HFFc6 (cell line): ENCODE data around the gene ZNF462. TPM values are rescaled to one million over a fixed set of nuclear protein-coding genes. Genes with fewer than 3 reads are reported as not detected.

Experiments
- DNase-seq: peaks from one replicate; pipeline ENCODE4 v3.0.0-alpha.2; 2018
- H3K27ac Mint-ChIP-seq: 2 replicates; pipeline ENCODE4 v1.8.0; 2020; ENCODE audit warnings: mild to moderate bottlenecking, mixed read lengths
- H3K27me3 Mint-ChIP-seq: 2 replicates; pipeline ENCODE4 v1.8.0; 2021; ENCODE audit warnings: mild to moderate bottlenecking, moderate library complexity, mixed read lengths; ENCODE audit not compliant: insufficient read depth
- H3K36me3 Mint-ChIP-seq: 2 replicates; pipeline ENCODE4 v1.8.0; 2021; ENCODE audit warnings: low read depth, mixed read lengths
- H3K4me1 Mint-ChIP-seq: 2 replicates; pipeline ENCODE4 v1.8.0; 2020; ENCODE audit warnings: low read depth, mixed read lengths
- H3K4me3 Mint-ChIP-seq: 2 replicates; pipeline ENCODE4 v1.8.0; 2020; ENCODE audit warnings: mild to moderate bottlenecking, moderate library complexity, mixed read lengths
- H3K9me3 Mint-ChIP-seq: 2 replicates; pipeline ENCODE4 v1.8.0; 2020; ENCODE audit warnings: mild to moderate bottlenecking, mixed read lengths
- total RNA-seq, 6 experiments: library from RNA; stranded (reverse); fragmentation: NEBNext Ultra II Directional; extraction: Animal tissue kit (Norgen Biotek cat#: 25700); gene quantifications; 2 replicates in 1 of 6; 3 replicates in 5 of 6; pipeline ENCODE4 v1.2.3, GENCODE V29; 2021
- TF ChIP-seq, protein P1 (sequence below): fragments of 200-600 bp; sonication (generic); IDR thresholded peaks from 2 replicates; pipeline ENCODE4 v1.5.0; 2021; ENCODE audit warnings: antibody characterized with exemption, mild to moderate bottlenecking

Gene ZNF462
- total RNA-seq, 6 experiments from 2014 or later, result 10.1 to 18.9 (median 15.6) TPM

GRCh38 chr9:107051392-107051791 lies 188.4 kb downstream of the ZNF462 start:
- H3K36me3 Mint-ChIP-seq, result no peaks in the 10 kb centered on the region
- peaks cover 8% of the 10 kb centered on the region; the same call in 1 of the 2 replicates for H3K27me3 Mint-ChIP-seq
- DNase-seq, result no peak
- TF ChIP-seq, protein P1, sequence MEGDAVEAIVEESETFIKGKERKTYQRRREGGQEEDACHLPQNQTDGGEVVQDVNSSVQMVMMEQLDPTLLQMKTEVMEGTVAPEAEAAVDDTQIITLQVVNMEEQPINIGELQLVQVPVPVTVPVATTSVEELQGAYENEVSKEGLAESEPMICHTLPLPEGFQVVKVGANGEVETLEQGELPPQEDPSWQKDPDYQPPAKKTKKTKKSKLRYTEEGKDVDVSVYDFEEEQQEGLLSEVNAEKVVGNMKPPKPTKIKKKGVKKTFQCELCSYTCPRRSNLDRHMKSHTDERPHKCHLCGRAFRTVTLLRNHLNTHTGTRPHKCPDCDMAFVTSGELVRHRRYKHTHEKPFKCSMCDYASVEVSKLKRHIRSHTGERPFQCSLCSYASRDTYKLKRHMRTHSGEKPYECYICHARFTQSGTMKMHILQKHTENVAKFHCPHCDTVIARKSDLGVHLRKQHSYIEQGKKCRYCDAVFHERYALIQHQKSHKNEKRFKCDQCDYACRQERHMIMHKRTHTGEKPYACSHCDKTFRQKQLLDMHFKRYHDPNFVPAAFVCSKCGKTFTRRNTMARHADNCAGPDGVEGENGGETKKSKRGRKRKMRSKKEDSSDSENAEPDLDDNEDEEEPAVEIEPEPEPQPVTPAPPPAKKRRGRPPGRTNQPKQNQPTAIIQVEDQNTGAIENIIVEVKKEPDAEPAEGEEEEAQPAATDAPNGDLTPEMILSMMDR, result no peak
- no peak overlapping the region for H3K27ac Mint-ChIP-seq
- no peaks in the 10 kb centered on the region for H3K4me1 Mint-ChIP-seq
- no peaks in the 10 kb centered on the region for H3K9me3 Mint-ChIP-seq
- H3K4me3 Mint-ChIP-seq, result no peak overlapping the region

DNA sequence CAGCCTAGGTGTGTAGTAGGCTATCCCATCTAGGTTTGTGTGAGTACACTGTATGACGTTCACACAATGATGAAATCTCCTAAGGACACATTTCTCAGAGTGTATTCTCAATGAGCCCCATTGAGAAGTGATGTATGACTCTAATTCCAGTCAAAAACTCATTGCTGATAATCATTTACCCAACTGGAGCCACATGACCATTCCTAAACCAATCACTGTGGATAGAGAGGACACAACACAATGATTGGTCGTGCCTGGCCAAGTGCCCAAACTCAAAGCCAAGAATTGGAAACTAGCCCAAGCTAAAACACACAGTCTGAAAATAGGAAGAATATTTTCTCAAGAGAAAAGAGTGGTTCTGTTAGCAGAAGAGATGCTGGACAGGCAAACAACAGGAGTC lies 191.2 kb downstream of the ZNF462 start:
- H3K4me1 Mint-ChIP-seq, result no peaks in the 10 kb centered on the region
- TF ChIP-seq, protein P1, result no peak
- no peak for DNase-seq
- H3K9me3 Mint-ChIP-seq, result no peaks in the 10 kb centered on the region
- peaks cover 2% of the 10 kb centered on the region; the same call in 1 of the 2 replicates for H3K27me3 Mint-ChIP-seq
- no peaks in the 10 kb centered on the region for H3K36me3 Mint-ChIP-seq
- no peak overlapping the region for H3K4me3 Mint-ChIP-seq
- no peak overlapping the region for H3K27ac Mint-ChIP-seq

- H3K4me3 Mint-ChIP-seq, result no peak overlapping the region
- no peaks in the 10 kb centered on the region for H3K36me3 Mint-ChIP-seq
- DNase-seq, result no peak
- no peaks in the 10 kb centered on the region; the same call in none of the 2 replicates for H3K27me3 Mint-ChIP-seq
- H3K27ac Mint-ChIP-seq, result no peak overlapping the region
- no peaks in the 10 kb centered on the region for H3K9me3 Mint-ChIP-seq
- TF ChIP-seq, protein P1, result no peak
- H3K4me1 Mint-ChIP-seq, result no peaks in the 10 kb centered on the region
These were observed 196.3 kb downstream of the ZNF462 start for GRCh38 chr9:107059220-107059619.

- Mint-ChIP-seq H3K27ac (no peak overlapping the region), H3K36me3 (no peaks in the 10 kb centered on the region), H3K9me3 (no peaks in the 10 kb centered on the region), H3K27me3 (no peaks in the 10 kb centered on the region; the same call in none of the 2 replicates), H3K4me3 (no peak overlapping the region), H3K4me1 (no peaks in the 10 kb centered on the region)
- no peak for DNase-seq
- TF ChIP-seq, protein P1, result no peak
These were observed 197.1 kb downstream of the ZNF462 start for GRCh38 chr9:107060062-107060461.
